Central memory CD8-positive, alpha-beta T cell (primary cell): ENCODE measurements around the gene NT5C2.

Experiments
- ATAC-seq: fragments of 150-1000 bp; cut with Tn5 transposase; replicated peaks from 2 replicates; pipeline ENCODE4 v1.10.0; 2022; ENCODE audit warnings: mild to moderate bottlenecking, moderate FRiP score, moderate number of reproducible peaks; ENCODE audit not compliant: poor library complexity, severe bottlenecking; ENCODE audit errors: extremely low read depth
- DNase-seq, 2 donors: peaks; one replicate each; pipeline ENCODE4 v3.0.0; 2021; ENCODE audit warnings: low spot score in 2 of 2
- H3K27ac Mint-ChIP-seq: one replicate; pipeline ENCODE4 v1.8.0; 2022; ENCODE audit warnings: low read depth, mild to moderate bottlenecking, moderate library complexity, mixed read lengths
- H3K27me3 Mint-ChIP-seq: one replicate; pipeline ENCODE4 v1.8.0; 2022; ENCODE audit warnings: mixed read lengths
- H3K36me3 Mint-ChIP-seq: one replicate; pipeline ENCODE4 v1.8.0; 2022; ENCODE audit warnings: mild to moderate bottlenecking, moderate library complexity, mixed read lengths; ENCODE audit not compliant: insufficient read depth
- H3K4me1 Mint-ChIP-seq: one replicate; pipeline ENCODE4 v1.8.0; 2022; ENCODE audit warnings: mixed read lengths
- H3K4me3 Mint-ChIP-seq: one replicate; pipeline ENCODE4 v1.8.0; 2022; ENCODE audit warnings: mild to moderate bottlenecking, moderate library complexity, mixed read lengths
- H3K9me3 Mint-ChIP-seq: one replicate; pipeline ENCODE4 v1.8.0; 2022; ENCODE audit warnings: mixed read lengths

Gene NT5C2

GRCh38 chr10:103083266-103083976 lies 109.7 kb downstream of the NT5C2 start:
- no peak for ATAC-seq
- H3K9me3 Mint-ChIP-seq: no peaks in the 10 kb centered on the region
- H3K27ac Mint-ChIP-seq: peak overlapping the region; percentile 13
- H3K36me3 Mint-ChIP-seq: peaks cover 21% of the 10 kb centered on the region
- no peaks in the 10 kb centered on the region for H3K27me3 Mint-ChIP-seq
- H3K4me3 Mint-ChIP-seq: no peak overlapping the region
- H3K4me1 Mint-ChIP-seq: no peaks in the 10 kb centered on the region
- no peak for DNase-seq

- no peaks in the 10 kb centered on the region for H3K4me1 Mint-ChIP-seq
- DNase-seq (no peak), ATAC-seq (no peak)
- peak overlapping the region; percentile 13 for H3K27ac Mint-ChIP-seq
- H3K4me3 Mint-ChIP-seq: no peak overlapping the region
- H3K27me3 Mint-ChIP-seq: no peaks in the 10 kb centered on the region
- peaks cover 21% of the 10 kb centered on the region for H3K36me3 Mint-ChIP-seq
- H3K9me3 Mint-ChIP-seq: no peaks in the 10 kb centered on the region
Observed at GRCh38 chr10:103082683-103083082, 110.4 kb downstream of the NT5C2 start.

GRCh38 chr10:103080891-103081581 lies 112.0 kb downstream of the NT5C2 start:
- no peak overlapping the region for H3K4me3 Mint-ChIP-seq
- no peaks in the 10 kb centered on the region for H3K9me3 Mint-ChIP-seq
- ATAC-seq (no peak), DNase-seq (no peak)
- peak overlapping the region; percentile 70 for H3K27ac Mint-ChIP-seq
- no peaks in the 10 kb centered on the region for H3K27me3 Mint-ChIP-seq
- H3K4me1 Mint-ChIP-seq: no peaks in the 10 kb centered on the region
- H3K36me3 Mint-ChIP-seq: peaks cover 32% of the 10 kb centered on the region

GRCh38 chr10:103079946-103080345 lies 113.1 kb downstream of the NT5C2 start:
- no peaks in the 10 kb centered on the region for H3K4me1 Mint-ChIP-seq
- no peak overlapping the region for H3K4me3 Mint-ChIP-seq
- H3K36me3 Mint-ChIP-seq: peaks cover 23% of the 10 kb centered on the region
- ATAC-seq (no peak), DNase-seq (no peak)
- no peaks in the 10 kb centered on the region for H3K27me3 Mint-ChIP-seq
- no peak overlapping the region for H3K27ac Mint-ChIP-seq
- H3K9me3 Mint-ChIP-seq: no peaks in the 10 kb centered on the region

GRCh38 chr10:103079100-103079499 lies 114.0 kb downstream of the NT5C2 start:
- Mint-ChIP-seq H3K36me3 (peaks cover 22% of the 10 kb centered on the region), H3K4me1 (no peaks in the 10 kb centered on the region), H3K27ac (no peak overlapping the region), H3K27me3 (no peaks in the 10 kb centered on the region), H3K9me3 (no peaks in the 10 kb centered on the region), H3K4me3 (no peak overlapping the region)
- DNase-seq (no peak), ATAC-seq (no peak)

GRCh38 chr10:103078676-103079075 lies 114.4 kb downstream of the NT5C2 start:
- no peak for ATAC-seq
- no peak overlapping the region for H3K4me3 Mint-ChIP-seq
- no peak for DNase-seq
- no peaks in the 10 kb centered on the region for H3K9me3 Mint-ChIP-seq
- peaks cover 22% of the 10 kb centered on the region for H3K36me3 Mint-ChIP-seq
- no peaks in the 10 kb centered on the region for H3K4me1 Mint-ChIP-seq
- no peaks in the 10 kb centered on the region for H3K27me3 Mint-ChIP-seq
- H3K27ac Mint-ChIP-seq: no peak overlapping the region

- Mint-ChIP-seq H3K27ac (no peak overlapping the region), H3K36me3 (peaks cover 22% of the 10 kb centered on the region), H3K4me1 (no peaks in the 10 kb centered on the region), H3K9me3 (no peaks in the 10 kb centered on the region), H3K27me3 (no peaks in the 10 kb centered on the region), H3K4me3 (no peak overlapping the region)
- ATAC-seq (no peak), DNase-seq (no peak)
Observed at GRCh38 chr10:103078309-103078615, 114.8 kb downstream of the NT5C2 start.

- no peak overlapping the region for H3K27ac Mint-ChIP-seq
- no peak overlapping the region for H3K4me3 Mint-ChIP-seq
- H3K27me3 Mint-ChIP-seq: no peaks in the 10 kb centered on the region
Observed at GRCh38 chr10:103077491-103078308, 115.4 kb downstream of the NT5C2 start.

GRCh38 chr10:103077020-103077419 lies 116.1 kb downstream of the NT5C2 start:
- H3K27ac Mint-ChIP-seq: no peak overlapping the region
- no peaks in the 10 kb centered on the region for H3K9me3 Mint-ChIP-seq
- peaks cover 22% of the 10 kb centered on the region for H3K36me3 Mint-ChIP-seq
- no peaks in the 10 kb centered on the region for H3K4me1 Mint-ChIP-seq
- H3K4me3 Mint-ChIP-seq: no peak overlapping the region
- no peaks in the 10 kb centered on the region for H3K27me3 Mint-ChIP-seq
- DNase-seq (no peak), ATAC-seq (no peak)

More at GRCh38 chr10:103077491-103078308, 115.4 kb downstream of the NT5C2 start:
- H3K9me3 Mint-ChIP-seq: no peaks in the 10 kb centered on the region
- no peaks in the 10 kb centered on the region for H3K4me1 Mint-ChIP-seq
- DNase-seq: no peak
- peaks cover 22% of the 10 kb centered on the region for H3K36me3 Mint-ChIP-seq
- ATAC-seq: no peak

- Mint-ChIP-seq H3K9me3 (no peaks in the 10 kb centered on the region), H3K27ac (peak overlapping the region; percentile 65), H3K27me3 (no peaks in the 10 kb centered on the region), H3K4me1 (peaks cover 17% of the 10 kb centered on the region), H3K4me3 (no peak overlapping the region), H3K36me3 (peaks cover 19% of the 10 kb centered on the region)
- DNase-seq (no peak), ATAC-seq (no peak)
Observed at GRCh38 chr10:103072891-103073290, 120.2 kb downstream of the NT5C2 start.

- DNase-seq (no peak), ATAC-seq (no peak)
- no peaks in the 10 kb centered on the region for H3K9me3 Mint-ChIP-seq
- H3K27me3 Mint-ChIP-seq: no peaks in the 10 kb centered on the region
- H3K27ac Mint-ChIP-seq: peak overlapping the region; percentile 65
- H3K4me1 Mint-ChIP-seq: peaks cover 17% of the 10 kb centered on the region
- H3K36me3 Mint-ChIP-seq: peaks cover 14% of the 10 kb centered on the region
- no peak overlapping the region for H3K4me3 Mint-ChIP-seq
Observed at GRCh38 chr10:103072276-103072675, 120.8 kb downstream of the NT5C2 start.

- no peaks in the 10 kb centered on the region for H3K9me3 Mint-ChIP-seq
- peaks cover 17% of the 10 kb centered on the region for H3K4me1 Mint-ChIP-seq
- peak overlapping the region; percentile 38 for H3K27ac Mint-ChIP-seq
- H3K36me3 Mint-ChIP-seq: peaks cover 2% of the 10 kb centered on the region
- DNase-seq: peak; percentile 58 to 61
- no peak overlapping the region for H3K4me3 Mint-ChIP-seq
- H3K27me3 Mint-ChIP-seq: no peaks in the 10 kb centered on the region
- peak; percentile 86 for ATAC-seq
Observed at GRCh38 chr10:103069453-103070331, 123.4 kb downstream of the NT5C2 start.
